ENCODE results near the gene PRG2. TPM values are rescaled to one million over a fixed set of nuclear protein-coding genes. Genes with fewer than 3 reads are reported as not detected.
"Not testable (repeated sequence)": the region's sequence is repeated elsewhere in the genome, so short reads cannot be mapped to it uniquely, and the experiment has no call there.

The PRG2 gene
- polyA plus RNA-seq, 3 donors, result 0.28 to 2.4 (median 1.9) TPM

DNA sequence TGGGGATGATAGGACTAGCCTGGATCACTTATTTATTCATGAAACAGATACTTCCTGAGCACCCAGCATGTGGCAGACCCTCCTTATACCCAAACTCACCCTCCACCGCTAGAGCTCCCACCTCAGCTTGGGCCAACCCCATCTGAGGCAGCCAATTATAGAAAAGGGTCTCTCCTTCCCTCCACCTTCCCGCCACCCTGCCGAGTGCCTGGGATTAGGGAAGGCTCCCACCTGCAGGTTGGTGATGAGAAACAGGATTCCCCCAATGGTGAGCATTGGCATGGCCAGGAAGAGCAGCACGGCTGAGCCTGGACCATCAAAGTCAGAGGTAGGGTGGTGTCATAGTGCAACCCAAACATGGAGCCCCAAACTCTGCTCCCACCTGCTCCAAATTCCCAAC lies 30.6 kb upstream of the PRG2 start:
- no peak for DNase-seq (ENCODE audit: low read depth in 3 of 3, low spot score in 2 of 3)

DNA sequence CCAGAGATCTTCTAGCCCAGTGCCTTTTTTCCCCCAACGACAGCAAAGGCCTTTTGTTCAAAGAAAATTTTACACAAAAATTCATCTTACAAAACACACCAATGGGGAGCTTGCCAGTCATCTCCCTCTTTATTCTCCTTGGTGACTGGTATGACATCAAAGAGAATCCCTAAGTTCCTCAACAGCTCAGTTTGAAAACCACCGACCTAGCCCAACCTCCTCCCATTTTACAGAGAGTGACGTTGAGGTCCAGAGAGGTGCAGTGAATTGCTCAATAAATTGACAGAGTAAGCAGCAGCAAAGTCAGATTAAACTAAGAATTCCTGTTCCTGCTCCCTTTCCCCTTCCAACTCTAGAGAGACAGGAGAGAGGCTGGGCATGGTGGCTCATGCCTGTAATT lies 28.7 kb upstream of the PRG2 start:
- DNase-seq (ENCODE audit: low read depth in 3 of 3, low spot score in 2 of 3), result no peak

DNA sequence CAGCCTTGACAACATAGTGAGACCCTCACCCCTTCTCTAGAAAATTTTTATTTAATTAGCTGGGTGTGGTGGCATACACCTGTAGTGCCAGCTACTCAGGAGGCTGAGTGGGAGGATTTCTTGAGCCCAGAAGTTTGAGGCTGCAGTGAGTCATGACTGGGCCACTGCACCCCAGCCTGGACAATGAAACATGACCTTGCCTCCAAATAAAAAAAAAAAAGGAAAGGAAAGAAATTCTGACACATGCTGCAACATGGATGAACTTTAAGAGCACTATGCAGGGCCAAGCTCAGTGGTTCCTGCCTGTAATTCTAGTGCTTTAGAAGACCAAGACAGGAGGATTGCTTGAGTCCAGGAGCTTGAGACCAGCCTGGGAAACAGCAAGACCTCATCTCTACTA lies 27.7 kb upstream of the PRG2 start:
- no peak for DNase-seq (ENCODE audit: low read depth in 3 of 3, low spot score in 2 of 3)

DNA sequence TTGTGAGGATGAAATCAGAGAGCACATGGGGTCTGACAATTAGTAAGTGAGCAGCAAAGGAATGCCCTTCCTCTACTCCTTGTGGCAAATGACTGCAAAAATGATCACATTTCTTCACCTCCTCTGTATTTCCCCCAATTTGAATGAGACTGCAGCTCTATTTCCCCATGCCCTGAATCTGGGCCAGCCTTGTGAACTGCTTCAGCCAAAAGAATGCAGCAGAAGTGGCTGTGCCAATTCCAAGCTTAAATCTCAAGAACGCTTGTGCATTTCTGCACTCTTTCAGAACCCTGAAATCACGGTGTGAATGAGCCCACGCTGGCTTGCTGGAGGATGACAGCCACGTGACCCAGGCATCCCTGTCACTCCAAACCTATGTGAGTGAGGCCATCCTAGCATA lies 26.6 kb upstream of the PRG2 start:
- DNase-seq (ENCODE audit: low read depth in 3 of 3, low spot score in 2 of 3), result no peak

DNA sequence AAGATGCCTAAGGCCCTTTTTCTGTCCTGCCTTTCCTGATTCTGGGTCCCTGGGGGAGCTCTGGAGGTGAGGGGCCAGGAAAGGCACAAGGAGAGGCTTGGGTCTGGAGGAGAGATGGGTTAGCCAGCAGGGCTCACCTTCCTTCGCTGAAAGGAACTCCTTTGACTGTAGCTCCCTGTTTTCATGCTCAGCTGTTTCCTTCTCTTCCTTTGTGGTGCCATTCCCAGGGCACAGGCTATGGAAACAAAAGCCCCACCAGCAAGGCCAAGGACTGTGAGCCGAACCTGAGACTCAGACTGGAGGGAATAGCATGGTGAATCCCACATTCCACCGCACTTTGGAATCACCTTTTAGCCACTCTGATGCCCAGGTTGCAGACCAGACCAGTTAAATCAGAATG lies 26.0 kb upstream of the PRG2 start:
- DNase-seq (ENCODE audit: low read depth in 3 of 3, low spot score in 2 of 3), result no peak

DNA sequence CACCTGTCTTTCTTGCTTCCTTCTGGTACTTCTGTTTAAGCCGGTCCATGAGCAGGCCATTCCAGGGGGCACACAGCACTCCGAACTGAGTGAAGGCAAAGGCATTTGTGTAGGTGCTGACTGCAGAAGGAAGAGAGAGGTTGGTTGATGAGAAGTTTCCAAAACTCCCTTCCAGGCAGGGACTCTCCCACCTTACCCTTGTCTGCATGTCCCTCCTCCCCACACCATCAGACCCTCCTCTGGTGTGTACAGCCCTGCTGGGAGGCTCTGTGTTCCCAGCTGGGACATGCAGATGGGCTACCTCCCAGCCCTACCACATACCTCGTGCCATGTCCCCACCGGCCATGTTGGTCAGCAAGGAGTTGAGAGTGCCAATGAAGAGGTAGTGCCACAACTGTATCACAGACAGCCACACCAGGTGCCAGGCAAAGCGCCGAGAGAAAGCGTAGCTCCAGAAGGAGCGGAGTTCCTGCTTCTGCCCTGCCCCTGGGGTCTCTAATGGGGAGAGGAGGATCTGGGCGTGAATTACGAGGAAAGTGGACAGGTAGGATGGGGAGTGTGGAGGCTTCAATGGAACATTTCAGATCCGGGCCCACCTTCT lies 24.3 kb upstream of the PRG2 start:
- DNase-seq (ENCODE audit: low read depth in 3 of 3, low spot score in 2 of 3), result no peak

DNA sequence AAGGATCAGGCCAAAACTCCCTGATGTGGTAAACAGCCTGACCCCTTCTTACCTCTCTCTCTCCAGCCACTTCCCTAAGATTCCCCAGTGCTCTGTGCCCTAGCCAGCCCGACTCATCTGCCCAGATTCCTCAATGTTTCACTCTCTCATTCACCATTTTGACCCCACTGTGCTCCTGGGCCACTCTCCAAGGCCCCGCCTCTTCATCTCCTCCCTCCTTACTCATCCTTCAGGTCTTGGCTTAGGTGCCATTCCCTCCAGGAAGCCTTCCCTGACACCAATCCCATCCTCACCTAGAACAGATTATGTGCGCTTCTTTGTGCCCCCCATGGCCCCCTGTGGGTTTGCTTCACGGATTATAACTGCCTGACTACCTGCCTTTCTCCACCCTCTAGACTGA lies 23.2 kb upstream of the PRG2 start:
- no peak for DNase-seq (ENCODE audit: low read depth in 3 of 3, low spot score in 2 of 3)

DNA sequence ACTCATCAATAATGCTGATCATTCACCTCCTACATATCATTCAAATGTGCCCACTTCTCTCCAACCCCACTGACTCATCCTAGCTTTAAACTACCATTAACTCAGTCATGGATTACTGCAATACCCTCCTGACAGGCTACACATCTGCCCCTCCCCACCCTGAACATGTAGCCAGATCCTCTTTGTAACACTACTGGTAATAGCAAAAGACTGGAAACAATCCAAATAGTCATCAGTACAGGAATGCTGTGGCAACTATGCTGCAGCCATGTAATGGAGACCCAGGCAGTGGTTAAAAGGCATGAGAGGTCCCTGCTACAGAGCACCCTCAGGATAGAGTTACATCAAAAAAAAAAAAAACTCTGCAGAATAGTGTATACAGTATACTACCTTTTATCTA lies 19.8 kb upstream of the PRG2 start:
- no peak for DNase-seq (ENCODE audit: low read depth in 3 of 3, low spot score in 2 of 3)

DNA sequence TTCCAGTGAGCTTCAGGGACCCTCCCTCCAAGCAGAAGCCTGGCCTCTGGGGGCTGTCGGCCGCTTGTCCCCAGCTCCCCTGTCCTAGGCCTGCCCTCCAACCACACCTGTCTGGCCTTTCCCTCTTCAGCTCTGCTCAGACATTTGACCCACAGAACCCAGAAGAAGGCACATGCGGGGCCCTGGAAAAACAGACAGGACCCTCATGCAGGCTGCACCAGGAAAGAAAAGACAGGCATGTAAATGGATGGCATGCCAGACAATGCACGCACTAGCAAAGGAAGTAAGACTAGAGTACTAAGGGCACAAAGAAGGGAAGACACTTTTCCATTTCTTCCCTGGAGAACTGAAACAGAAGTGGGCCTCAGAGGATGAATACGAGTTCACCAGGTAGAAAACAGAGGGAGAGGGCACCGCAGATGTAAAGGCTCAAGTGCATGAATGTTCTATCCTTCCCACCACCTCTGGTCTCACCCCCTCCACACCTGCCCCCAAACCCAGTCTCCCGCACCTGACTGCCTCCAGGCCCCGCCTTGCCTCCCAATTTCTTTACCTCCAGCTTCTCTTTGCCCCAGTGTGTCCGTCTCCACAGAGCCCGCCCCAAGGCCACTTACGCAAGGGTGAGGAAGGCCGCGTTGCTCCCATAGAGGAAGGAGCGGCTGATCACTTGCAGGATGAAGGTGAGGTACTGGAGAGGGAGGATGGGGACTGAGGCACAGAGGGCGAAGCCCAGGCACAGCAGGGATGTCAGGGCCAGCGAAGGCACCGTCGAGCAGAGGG lies 19.1 kb upstream of the PRG2 start:
- no peak for DNase-seq (ENCODE audit: low read depth in 3 of 3, low spot score in 2 of 3)

DNA sequence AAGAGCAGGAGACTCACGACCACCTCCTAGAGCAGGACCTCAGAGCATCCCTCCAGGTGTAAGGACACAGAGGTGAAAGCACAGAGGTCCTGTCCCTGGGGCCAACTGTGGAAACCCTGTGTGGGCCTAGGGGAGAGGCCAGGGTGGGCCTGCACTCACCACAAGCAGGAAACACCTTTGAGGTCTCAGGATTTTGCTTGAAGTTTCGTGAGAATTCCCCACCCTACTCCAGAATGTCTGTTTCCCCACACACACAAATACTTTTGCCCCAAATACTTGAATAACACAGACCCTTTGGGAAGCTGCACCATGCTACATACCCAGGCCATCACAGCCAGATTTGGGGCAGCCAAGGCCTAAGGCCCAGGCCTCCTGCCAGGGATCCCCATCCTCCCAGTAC lies 18.3 kb upstream of the PRG2 start:
- DNase-seq (ENCODE audit: low read depth in 3 of 3, low spot score in 2 of 3), result no peak

DNA sequence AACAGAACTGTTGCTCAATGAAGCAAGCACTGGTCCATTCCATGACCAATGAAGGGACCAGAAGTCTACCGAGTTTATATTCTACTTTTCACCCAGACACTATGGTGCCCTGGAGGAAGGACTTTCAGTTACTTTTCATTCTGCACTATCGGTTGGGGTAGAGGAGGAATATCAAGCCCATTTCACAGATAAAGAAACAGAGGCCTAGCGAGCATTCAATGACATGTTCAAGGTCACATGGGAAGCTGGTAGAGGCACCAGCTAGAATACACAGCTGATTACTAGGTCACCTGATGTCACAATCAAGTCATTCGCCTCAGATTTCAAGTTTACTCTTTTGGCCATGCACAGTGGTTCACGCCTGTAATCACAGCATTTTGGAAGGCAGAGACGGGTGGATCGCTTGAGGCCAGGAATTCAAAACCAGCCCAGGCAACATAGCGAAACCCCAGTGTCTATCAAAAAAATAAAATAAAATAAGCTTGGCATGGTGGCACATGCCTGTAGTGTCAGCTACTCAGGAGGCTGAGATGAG lies 17.6 kb upstream of the PRG2 start:
- no peak for DNase-seq (ENCODE audit: low read depth in 3 of 3, low spot score in 2 of 3)

DNA sequence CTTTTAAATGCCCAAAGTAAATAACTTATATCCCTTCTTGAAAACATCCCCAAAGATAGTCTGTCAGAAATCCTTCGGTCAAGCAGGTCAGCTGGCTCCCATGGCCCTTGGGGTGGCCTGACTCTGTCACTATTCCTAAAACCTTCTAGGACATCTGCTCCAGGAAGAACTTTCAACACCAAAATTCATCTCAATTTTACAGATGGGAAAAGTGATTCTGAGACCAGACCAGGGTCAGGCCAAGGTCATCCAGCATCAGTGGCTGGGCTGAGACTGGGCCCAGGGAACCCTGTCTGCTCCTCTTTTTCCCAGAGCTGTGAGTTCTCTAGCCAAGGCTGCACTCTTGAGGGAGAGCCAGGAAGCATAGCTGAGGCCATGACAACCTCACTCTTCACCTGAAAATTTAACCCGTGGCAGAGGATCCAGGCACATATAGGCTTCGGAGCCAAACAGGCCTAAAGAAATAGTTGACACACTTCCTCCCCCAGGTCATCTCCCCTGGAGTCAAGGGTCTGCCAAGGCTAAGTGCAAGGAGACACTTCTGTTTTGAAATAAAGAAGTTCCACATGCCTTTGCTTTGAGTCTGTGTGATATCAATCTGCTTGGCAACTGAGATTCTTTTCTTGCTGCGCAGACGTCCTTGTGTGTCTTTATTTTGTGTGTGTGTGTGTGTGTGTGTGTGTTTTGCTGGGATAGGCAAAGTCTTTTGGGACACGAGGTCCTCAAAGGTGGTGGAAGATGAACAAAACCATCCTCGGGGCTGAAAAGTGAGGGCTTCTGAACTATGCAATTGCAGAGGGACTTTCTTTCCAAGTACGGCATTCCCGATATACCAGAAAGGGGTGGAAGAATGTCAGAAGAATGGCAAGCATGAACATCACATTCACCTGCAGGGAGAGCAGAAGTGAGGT lies 16.8 kb upstream of the PRG2 start:
- DNase-seq (ENCODE audit: low read depth in 3 of 3, low spot score in 2 of 3), result no peak

DNA sequence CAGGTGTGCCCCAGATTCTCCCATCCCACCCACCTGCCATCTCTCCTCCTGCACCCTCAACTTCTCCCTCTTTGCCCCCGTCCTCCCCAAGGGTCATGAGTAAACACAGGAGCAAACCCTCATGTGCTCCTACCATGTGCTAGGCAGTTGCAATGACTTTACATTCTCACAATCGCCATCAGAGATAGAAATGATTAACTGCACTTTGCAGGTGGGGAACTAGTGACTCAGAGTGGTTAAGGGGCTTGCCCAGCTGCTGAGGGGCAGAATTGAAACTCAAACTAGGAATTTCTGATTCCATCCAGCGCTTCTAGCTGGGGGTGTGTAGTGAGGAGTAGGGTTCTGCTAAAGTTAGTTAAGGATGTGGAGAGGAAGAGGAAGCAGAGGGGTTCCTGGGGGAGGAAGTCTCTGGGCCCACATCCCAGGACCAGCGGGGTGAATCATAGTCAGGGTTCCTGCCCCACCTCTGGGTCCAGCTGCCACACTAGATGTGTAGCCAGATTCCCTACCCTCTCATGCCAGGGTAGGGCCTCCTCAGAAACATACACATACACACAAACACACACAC lies 16.0 kb upstream of the PRG2 start:
- no peak for DNase-seq (ENCODE audit: low read depth in 3 of 3, low spot score in 2 of 3)

DNA sequence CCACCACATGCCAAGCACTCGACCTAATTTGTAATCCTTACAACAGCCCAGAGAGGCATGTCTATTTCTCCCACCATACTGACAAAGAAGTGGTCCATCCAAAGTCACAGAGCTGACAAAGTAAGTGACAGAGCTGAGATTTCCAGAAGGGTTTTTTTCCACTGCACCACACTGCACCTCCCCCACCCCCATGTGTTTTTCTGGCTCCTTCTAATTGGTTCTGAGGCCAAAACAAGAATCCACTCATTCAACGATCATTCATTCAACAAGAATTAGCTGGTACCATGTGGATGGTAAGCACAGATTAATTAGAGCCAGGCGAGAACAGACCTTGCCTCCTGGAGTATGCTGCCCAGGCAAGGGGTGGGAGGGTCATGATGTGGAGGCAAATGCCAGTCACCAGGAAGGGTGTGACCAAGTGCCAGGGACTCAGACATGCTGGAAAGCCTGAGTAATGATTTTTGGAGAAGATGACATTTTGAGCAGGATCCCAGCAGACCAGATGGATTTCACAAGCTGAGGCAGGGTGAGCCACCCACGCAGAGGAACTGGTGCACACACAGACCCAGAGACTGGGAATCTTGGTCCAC lies 14.9 kb upstream of the PRG2 start:
- DNase-seq (ENCODE audit: low read depth in 3 of 3, low spot score in 2 of 3), result no peak

DNA sequence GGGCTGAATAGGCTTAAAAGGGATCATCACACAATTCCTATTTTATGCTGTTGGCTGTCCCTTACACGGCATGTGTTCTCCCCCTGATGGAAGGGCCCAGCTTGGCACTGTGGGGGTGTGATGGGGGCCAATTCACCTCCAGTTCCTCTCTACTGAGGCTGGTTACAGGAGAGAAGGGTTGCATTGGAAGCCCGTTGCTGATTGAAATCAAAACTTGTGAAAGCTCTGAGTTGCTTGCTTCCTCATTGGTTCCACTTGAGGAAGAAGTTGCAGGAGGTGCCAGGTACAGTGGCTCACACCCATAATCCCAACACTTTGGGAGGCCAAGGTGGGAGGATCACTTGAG lies 13.3 kb upstream of the PRG2 start:
- DNase-seq (ENCODE audit: low read depth in 3 of 3, low spot score in 2 of 3), result no peak

DNA sequence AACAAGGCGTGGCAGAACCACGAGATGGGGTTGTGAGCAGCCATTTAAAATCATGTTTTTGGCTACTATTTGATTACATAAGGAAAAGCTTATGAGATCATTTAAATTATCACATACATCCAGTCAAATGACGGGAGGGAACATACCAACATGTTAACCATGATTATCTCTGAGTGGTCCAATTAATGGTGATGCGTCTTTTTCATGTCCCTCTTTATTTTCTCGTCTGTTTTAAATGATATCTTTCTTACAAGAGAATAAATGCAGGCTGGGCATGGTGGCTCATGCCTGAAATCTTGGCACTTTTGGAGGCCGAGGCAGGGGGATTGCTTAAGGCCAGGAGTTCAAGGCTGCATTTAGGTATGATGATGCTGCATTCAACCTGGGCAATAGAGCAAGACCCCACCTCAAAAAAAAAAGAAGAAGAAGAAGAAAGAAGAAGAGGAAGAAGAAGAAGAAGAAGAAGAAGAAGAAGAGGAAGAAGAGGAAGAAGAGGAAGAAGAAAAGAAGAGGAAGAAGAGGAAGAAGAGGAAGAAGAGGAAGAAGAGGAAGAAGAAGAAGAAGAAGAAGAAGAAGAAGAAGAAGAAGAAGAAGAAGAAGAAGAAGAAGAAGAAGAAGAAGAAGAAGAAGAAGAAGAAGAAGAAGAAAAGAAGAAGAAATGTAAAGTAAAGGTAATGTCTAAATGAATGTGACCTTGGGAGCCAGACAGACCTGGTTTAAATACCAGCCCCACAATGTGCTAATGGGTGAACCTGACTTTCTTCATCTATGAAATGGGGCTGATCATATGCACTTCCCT lies 12.8 kb upstream of the PRG2 start:
- DNase-seq (ENCODE audit: low read depth in 3 of 3, low spot score in 2 of 3), result not testable (repeated sequence)

DNA sequence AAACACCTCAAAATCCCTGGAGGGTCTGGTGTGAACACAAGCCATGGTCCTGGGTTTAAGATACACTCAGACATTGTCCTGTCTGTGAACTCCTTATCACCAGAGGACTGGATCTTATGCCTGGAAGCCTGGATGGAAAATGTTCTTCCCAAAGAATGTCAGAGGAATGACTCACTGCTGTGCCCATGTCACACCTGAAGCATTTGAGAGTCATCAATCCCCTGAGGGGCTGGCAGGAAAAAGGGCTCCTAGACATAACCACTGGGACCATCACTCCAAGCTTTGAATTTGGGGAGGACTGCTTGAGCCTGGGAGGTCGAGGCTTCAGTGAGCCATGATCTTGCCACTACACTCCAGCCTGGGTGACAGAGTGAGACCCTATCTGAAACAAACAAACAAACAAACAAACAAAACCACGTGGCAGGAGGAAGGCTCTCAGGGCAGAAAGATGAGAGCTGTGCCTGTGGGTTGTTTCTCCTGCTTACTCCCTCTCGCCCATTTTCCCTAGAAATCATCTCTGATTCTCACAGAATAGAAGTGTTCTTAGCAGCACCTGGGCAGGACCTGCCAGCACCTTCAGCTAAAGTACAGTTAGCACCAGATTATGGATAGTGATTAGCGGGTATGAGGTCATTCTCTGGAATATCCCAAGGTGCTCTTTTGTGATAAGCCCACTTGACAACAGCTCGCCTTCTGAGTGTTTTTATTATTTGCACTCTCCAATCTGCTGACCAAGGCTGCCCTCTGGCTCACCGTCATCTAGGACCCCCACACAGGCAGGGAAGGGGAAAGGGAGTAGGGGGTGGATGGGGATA lies 11.9 kb upstream of the PRG2 start:
- DNase-seq (ENCODE audit: low read depth in 3 of 3, low spot score in 2 of 3), result no peak

DNA sequence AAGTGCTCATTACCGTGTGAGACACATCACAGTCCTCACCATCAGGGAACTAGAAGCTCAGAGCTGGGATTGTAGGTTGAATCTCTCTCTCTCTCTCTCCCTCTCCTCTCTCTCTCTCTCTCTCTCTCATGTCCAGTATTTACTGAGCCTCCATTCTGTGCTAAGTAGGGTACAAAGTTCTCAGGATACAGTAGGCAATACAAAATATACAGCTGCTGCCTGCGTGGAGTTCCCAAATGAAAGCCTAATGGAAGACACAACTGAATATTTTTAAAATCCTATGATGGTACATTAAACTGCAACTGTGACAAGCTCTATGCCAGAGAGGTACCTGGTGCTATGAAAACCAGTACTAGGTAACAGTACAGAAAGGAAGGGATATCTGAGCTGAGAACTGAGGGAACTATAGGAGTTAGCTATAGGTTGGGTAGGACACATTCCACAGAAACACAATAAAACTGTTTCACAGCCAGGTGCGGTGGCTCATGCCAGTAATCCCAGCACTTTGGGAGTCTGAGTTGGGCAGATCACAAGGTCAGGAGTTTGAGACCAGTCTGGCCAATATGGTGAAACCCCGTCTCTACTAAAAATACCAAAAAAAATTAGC lies 9.6 kb upstream of the PRG2 start:
- DNase-seq (ENCODE audit: low read depth in 3 of 3, low spot score in 2 of 3), result no peak

DNA sequence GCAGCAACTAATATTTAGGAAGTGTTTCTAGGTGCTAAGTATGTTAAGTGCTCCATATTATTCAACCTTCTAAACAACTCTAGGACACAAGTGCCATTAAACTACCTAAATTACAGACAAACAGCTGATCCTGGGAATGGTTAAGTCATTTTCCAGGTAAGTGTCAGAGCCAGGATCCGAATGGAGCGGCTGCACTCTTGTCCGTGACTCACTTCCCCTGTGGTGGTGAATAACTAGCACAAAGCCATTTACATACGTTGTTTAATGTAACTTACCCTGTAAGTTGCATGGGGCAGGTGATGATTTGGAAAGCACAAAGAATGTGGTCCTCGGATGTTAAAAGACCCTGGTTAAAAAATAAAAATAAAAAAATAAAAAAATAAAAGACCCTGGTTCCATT lies 8.8 kb upstream of the PRG2 start:
- DNase-seq (ENCODE audit: low read depth in 3 of 3, low spot score in 2 of 3), result no peak

Measured in right renal cortex interstitium (tissue), 3 donors.